ENCODE measurements around the gene TFDP1.

DNA sequence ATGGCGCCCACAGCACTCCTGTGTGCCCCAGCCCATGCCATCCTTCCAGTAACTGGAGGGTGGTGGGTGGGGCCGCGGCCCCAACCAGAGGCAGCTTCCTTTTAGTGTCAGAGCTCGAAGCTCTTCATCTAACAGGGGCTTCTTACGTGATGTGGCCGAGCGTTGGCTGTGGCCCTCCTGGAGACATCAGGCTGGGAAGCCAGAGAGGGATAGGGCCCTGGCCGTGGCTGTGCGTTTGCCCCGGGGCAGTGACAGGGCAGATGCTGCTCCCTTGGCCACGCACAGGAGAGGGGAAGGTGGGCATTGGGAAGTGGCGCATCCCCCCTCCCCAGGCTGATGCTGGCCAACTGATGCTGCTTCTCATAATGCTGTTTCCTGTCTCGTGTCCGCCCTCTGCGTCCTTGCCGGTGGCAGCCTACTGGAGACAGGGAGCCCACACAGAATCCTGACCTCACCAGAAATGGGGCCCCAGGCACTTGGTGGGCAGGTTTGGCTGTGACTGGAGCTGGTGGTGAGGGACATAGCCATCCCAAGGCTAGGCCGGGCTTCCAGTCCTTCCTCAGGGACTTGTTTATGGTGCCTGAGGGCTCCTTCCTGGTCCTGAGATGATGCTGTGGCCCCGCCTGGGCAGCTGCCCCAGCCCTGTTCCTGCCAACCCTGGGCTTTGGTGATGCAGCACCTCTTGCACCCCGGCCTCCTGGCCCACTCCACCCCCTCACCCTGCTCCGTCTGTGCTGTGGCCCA is 39.1 kb downstream of the TFDP1 start:
- TF ChIP-seq POLR2A (IDR thresholded peaks at IDR 0.05; ENCODE audit: low read depth, low read length) (no peak), SMC3 (IDR thresholded peaks at IDR 0.05; ENCODE audit: low read depth, low read length) (no peak), MAZ (IDR thresholded peaks at IDR 0.05; ENCODE audit: borderline replicate concordance, low read depth, low read length) (no peak), RFX5 (IDR thresholded peaks at IDR 0.05; ENCODE audit: low read depth, low read length) (no peak), RAD21 (IDR thresholded peaks at IDR 0.05; ENCODE audit: low read length) (no peak), BHLHE40 (IDR thresholded peaks at IDR 0.05; ENCODE audit: low read depth, low read length) (no peak)
- TF ChIP-seq, protein P1, sequence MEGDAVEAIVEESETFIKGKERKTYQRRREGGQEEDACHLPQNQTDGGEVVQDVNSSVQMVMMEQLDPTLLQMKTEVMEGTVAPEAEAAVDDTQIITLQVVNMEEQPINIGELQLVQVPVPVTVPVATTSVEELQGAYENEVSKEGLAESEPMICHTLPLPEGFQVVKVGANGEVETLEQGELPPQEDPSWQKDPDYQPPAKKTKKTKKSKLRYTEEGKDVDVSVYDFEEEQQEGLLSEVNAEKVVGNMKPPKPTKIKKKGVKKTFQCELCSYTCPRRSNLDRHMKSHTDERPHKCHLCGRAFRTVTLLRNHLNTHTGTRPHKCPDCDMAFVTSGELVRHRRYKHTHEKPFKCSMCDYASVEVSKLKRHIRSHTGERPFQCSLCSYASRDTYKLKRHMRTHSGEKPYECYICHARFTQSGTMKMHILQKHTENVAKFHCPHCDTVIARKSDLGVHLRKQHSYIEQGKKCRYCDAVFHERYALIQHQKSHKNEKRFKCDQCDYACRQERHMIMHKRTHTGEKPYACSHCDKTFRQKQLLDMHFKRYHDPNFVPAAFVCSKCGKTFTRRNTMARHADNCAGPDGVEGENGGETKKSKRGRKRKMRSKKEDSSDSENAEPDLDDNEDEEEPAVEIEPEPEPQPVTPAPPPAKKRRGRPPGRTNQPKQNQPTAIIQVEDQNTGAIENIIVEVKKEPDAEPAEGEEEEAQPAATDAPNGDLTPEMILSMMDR (conservative IDR thresholded peaks at IDR 0.05; ENCODE audit: low read depth, low read length): no peak
- TF ChIP-seq, protein P2, sequence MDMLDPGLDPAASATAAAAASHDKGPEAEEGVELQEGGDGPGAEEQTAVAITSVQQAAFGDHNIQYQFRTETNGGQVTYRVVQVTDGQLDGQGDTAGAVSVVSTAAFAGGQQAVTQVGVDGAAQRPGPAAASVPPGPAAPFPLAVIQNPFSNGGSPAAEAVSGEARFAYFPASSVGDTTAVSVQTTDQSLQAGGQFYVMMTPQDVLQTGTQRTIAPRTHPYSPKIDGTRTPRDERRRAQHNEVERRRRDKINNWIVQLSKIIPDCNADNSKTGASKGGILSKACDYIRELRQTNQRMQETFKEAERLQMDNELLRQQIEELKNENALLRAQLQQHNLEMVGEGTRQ (IDR thresholded peaks at IDR 0.05; ENCODE audit: low read depth, low read length): no peak
